NB4 (cell line): ENCODE measurements around the gene ABCB1.

ENCODE experiments used
- CTCF ChIP-seq: IDR thresholded peaks from one replicate; pipeline ENCODE4 v1.5.1; 2012; ENCODE audit warnings: low read depth, low read length
- MYC ChIP-seq: IDR thresholded peaks from 2 replicates; pipeline ENCODE4 v1.6.1; 2011; ENCODE audit warnings: low read depth, low read length
- POLR2A ChIP-seq: IDR thresholded peaks from 2 replicates; pipeline ENCODE4 v1.6.1; 2011; ENCODE audit warnings: mild to moderate bottlenecking; ENCODE audit not compliant: insufficient read length; ENCODE audit errors: extremely low read depth
- TF ChIP-seq, protein P1 (sequence below): IDR thresholded peaks from 2 replicates; pipeline ENCODE4 v1.6.1; 2011; ENCODE audit warnings: low read depth, low read length

DNA sequence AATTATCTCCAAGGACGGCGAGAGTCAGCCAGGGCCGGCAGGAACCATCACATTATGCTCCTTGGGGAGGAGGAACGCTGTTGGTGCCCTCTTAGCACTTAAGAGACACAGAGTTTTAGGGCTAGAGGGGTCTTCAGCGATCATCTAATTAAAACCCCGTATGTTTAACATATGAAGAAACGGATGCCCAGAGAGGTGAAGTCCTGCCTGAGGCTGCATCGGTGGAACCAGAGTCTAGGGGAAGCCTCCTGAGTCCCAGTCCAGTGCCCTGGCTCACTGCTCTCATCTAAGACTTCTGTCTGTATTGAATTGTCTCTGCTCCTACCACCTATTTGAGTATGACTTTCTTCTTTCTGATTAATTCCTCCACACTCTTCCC lies 124.5 kb downstream of the ABCB1 start:
- TF ChIP-seq CTCF = no peak
- TF ChIP-seq POLR2A = no peak
- TF ChIP-seq MYC = no peak
- TF ChIP-seq, protein P1, sequence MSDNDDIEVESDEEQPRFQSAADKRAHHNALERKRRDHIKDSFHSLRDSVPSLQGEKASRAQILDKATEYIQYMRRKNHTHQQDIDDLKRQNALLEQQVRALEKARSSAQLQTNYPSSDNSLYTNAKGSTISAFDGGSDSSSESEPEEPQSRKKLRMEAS = no peak
